Measurements from ENCODE around the gene DMD. TPM values are rescaled to one million over a fixed set of nuclear protein-coding genes. Genes with fewer than 3 reads are reported as not detected.

Gene DMD
- polyA plus RNA-seq, 3 donors = 0.23 TPM; not detected in 2

DNA sequence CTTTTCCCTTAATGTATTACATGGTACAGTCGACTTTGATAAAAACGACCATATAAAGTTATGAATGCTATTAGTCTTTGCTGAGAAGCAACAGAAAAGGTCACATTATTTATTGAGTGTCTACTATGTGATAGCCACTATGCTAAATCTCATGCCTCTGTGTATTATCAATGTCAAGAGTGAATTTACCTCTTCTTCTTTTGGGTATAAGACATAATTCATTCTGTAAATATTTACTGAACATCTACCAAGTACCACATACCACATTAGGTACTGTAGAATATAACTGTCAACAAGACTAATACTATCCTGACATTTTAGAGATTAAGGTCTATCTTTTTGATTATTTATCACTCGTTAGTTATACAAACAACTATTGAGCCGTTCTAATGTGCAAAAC lies 1870.8 kb downstream of the DMD start:
- Histone ChIP-seq H3K9me3 (replicated peaks in 1 of 2; ENCODE audit: control insufficient read depth in 1 of 2, insufficient read depth in 1 of 2, low read length in 2 of 2) (no peaks in the 10 kb centered on the region), H3K79me2 (ENCODE audit: insufficient read depth, low read length) (no peaks in the 10 kb centered on the region), H3K4me2 (replicated peaks; ENCODE audit: extremely low read depth, low read length, poor library complexity, severe bottlenecking) (no peak overlapping the region), H3K36me3 (replicated peaks in 1 of 2; ENCODE audit: control insufficient read depth in 1 of 2, insufficient read depth in 2 of 2, low read length in 2 of 2) (no peaks in the 10 kb centered on the region), H3K27ac (ENCODE audit: low read depth in 1 of 2, low read length in 2 of 2) (no peak overlapping the region), H3K9ac (ENCODE audit: insufficient read depth, low read length, poor library complexity, severe bottlenecking) (no peak overlapping the region), H3K4me3 (replicated peaks in 1 of 3; ENCODE audit: low read depth in 2 of 3, low read length in 3 of 3) (no peak overlapping the region), H4K20me1 (ENCODE audit: insufficient read depth, low read length) (no peaks in the 10 kb centered on the region), H2AFZ (ENCODE audit: insufficient read depth, low read depth, low read length, poor library complexity, severe bottlenecking) (no peak overlapping the region), H3K27me3 (ENCODE audit: control insufficient read depth in 2 of 2, insufficient read depth in 2 of 2, low read length in 2 of 2) (no peaks in the 10 kb centered on the region), H3K4me1 (ENCODE audit: control insufficient read depth in 1 of 2, insufficient read depth in 2 of 2, low read length in 2 of 2) (no peaks in the 10 kb centered on the region)
- H3K27ac Mint-ChIP-seq = no peak overlapping the region
- H3K36me3 Mint-ChIP-seq = no peaks in the 10 kb centered on the region
- H3K4me1 Mint-ChIP-seq = no peaks in the 10 kb centered on the region
- H3K9me3 Mint-ChIP-seq = no peaks in the 10 kb centered on the region
- TF ChIP-seq, protein P1, sequence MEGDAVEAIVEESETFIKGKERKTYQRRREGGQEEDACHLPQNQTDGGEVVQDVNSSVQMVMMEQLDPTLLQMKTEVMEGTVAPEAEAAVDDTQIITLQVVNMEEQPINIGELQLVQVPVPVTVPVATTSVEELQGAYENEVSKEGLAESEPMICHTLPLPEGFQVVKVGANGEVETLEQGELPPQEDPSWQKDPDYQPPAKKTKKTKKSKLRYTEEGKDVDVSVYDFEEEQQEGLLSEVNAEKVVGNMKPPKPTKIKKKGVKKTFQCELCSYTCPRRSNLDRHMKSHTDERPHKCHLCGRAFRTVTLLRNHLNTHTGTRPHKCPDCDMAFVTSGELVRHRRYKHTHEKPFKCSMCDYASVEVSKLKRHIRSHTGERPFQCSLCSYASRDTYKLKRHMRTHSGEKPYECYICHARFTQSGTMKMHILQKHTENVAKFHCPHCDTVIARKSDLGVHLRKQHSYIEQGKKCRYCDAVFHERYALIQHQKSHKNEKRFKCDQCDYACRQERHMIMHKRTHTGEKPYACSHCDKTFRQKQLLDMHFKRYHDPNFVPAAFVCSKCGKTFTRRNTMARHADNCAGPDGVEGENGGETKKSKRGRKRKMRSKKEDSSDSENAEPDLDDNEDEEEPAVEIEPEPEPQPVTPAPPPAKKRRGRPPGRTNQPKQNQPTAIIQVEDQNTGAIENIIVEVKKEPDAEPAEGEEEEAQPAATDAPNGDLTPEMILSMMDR (IDR thresholded peaks at IDR 0.05) = no peak
- intact Hi-C loops (cut with micrococcal nuclease) = no loop called here
- H3K27me3 Mint-ChIP-seq (ENCODE audit: low read depth in 3 of 3) = peaks cover 0 to 2% (median 2%) of the 10 kb centered on the region in 3 donors
- no peak overlapping the region for H3K4me3 Mint-ChIP-seq
- DNase-seq = no peak
- no CpG with 5 or more reads among the region's 4 CpGs for WGBS (ENCODE audit: insufficient coverage)

DNA sequence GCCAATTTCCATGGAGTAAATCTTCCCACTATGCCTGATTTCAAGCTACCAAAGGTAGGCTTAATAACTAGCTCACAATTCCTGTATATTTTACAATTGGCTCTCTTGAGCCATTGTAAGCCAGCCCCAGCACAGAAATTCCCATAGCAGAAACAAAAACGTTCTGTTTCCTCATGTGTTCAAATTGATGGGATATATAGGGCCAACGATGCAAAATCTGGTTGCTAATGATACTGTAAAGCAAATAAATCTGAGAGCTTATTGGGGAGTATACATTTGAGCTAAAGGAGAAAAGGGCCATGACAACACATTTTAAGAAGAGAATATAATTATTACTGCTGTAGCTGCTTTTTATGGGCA lies 1872.4 kb downstream of the DMD start:
- Mint-ChIP-seq H3K9me3 (no peaks in the 10 kb centered on the region), H3K27ac (no peak overlapping the region), H3K36me3 (no peaks in the 10 kb centered on the region), H3K4me3 (no peak overlapping the region), H3K27me3 (ENCODE audit: low read depth in 3 of 3) (peaks cover 0 to 2% (median 0%) of the 10 kb centered on the region in 3 donors), H3K4me1 (no peaks in the 10 kb centered on the region)
- Histone ChIP-seq H3K4me3 (replicated peaks in 1 of 3; ENCODE audit: low read depth in 2 of 3, low read length in 3 of 3) (no peak overlapping the region), H3K9me3 (replicated peaks in 1 of 2; ENCODE audit: control insufficient read depth in 1 of 2, insufficient read depth in 1 of 2, low read length in 2 of 2) (no peaks in the 10 kb centered on the region), H3K27ac (ENCODE audit: low read depth in 1 of 2, low read length in 2 of 2) (no peak overlapping the region), H3K4me2 (replicated peaks; ENCODE audit: extremely low read depth, low read length, poor library complexity, severe bottlenecking) (no peak overlapping the region), H3K27me3 (ENCODE audit: control insufficient read depth in 2 of 2, insufficient read depth in 2 of 2, low read length in 2 of 2) (no peaks in the 10 kb centered on the region), H3K79me2 (ENCODE audit: insufficient read depth, low read length) (no peaks in the 10 kb centered on the region), H3K36me3 (replicated peaks in 1 of 2; ENCODE audit: control insufficient read depth in 1 of 2, insufficient read depth in 2 of 2, low read length in 2 of 2) (no peaks in the 10 kb centered on the region), H3K4me1 (ENCODE audit: control insufficient read depth in 1 of 2, insufficient read depth in 2 of 2, low read length in 2 of 2) (no peaks in the 10 kb centered on the region), H3K9ac (ENCODE audit: insufficient read depth, low read length, poor library complexity, severe bottlenecking) (no peak overlapping the region), H4K20me1 (ENCODE audit: insufficient read depth, low read length) (no peaks in the 10 kb centered on the region), H2AFZ (ENCODE audit: insufficient read depth, low read depth, low read length, poor library complexity, severe bottlenecking) (no peak overlapping the region)
- TF ChIP-seq, protein P1 (IDR thresholded peaks at IDR 0.05) = no peak
- DNase-seq = no peak
- no CpG with 5 or more reads among the region's 2 CpGs for WGBS (ENCODE audit: insufficient coverage)
- intact Hi-C loops (cut with micrococcal nuclease) = no loop called here

Data from CD14-positive monocyte (primary cell).